ENCODE measurements around the gene KDELR1. TPM values are rescaled to one million over a fixed set of nuclear protein-coding genes. Genes with fewer than 3 reads are reported as not detected.

KDELR1 gene
- total and polyA plus RNA-seq, 9 of the 15 experiments (the other 6 are each of a cell fraction or from before 2014, with no cell fraction given) = 6.1 to 165 (median 58.5) TPM

DNA sequence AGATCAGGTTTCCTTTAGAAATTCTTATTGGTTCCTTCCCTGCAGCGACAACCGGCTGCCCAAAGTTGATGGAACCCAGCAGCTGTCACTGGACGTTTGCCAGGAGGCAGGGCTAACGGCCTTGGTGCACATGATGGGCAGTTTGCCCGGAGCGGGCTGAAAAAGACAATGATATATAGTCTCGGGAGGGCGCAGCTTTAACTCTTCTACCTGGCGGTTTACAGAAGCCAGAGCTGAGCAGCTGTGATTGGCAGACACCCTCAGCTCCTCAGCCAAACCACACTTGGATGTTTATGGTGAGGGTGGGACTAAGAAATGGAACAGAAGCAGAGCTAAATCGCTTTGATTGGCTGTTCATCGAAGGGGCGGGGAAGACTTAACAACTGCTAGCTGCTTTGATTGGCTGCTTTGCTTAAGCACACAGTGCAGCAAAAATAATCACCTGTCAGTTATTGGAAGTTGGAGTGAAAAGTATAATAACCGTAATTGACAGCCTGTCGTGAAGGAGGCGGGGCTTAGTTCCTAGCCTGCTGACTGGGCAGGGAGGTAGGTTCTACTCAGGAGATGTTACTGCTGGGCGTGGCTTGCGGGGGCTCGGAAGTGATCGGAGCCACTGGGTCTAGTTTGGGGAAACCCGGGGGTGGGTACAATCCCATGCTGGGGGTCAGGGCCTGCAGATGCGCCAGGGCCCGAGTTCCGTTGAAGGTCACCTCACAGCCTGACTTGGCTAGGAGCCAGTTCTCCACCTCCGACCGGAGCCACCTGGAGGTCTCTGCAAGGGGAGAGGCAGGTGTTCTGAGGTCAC is 58.5 kb downstream of the KDELR1 start (continued):
- TF ChIP-seq, protein P1, sequence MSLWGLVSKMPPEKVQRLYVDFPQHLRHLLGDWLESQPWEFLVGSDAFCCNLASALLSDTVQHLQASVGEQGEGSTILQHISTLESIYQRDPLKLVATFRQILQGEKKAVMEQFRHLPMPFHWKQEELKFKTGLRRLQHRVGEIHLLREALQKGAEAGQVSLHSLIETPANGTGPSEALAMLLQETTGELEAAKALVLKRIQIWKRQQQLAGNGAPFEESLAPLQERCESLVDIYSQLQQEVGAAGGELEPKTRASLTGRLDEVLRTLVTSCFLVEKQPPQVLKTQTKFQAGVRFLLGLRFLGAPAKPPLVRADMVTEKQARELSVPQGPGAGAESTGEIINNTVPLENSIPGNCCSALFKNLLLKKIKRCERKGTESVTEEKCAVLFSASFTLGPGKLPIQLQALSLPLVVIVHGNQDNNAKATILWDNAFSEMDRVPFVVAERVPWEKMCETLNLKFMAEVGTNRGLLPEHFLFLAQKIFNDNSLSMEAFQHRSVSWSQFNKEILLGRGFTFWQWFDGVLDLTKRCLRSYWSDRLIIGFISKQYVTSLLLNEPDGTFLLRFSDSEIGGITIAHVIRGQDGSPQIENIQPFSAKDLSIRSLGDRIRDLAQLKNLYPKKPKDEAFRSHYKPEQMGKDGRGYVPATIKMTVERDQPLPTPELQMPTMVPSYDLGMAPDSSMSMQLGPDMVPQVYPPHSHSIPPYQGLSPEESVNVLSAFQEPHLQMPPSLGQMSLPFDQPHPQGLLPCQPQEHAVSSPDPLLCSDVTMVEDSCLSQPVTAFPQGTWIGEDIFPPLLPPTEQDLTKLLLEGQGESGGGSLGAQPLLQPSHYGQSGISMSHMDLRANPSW (CRISPR knock-in tag; IDR thresholded peaks at IDR 0.05) = no peak
- TF ChIP-seq GTF2A2 (tag; IDR thresholded peaks at IDR 0.05) (no peak), MCM3 (IDR thresholded peaks at IDR 0.05) (no peak), MTA1 (IDR thresholded peaks at IDR 0.05; ENCODE audit: borderline replicate concordance) (peak; percentile 74), ZFP1 (CRISPR knock-in tag; IDR thresholded peaks at IDR 0.05) (no peak), ZNF311 (CRISPR knock-in tag; IDR thresholded peaks at IDR 0.05) (no peak), ZNF232 (CRISPR knock-in tag; IDR thresholded peaks at IDR 0.05) (no peak), BHLHE40 (IDR thresholded peaks at IDR 0.05; ENCODE audit: low read length) (peak; percentile 94), NR4A1 (CRISPR knock-in tag; IDR thresholded peaks at IDR 0.05) (no peak), NR4A1 (tag; IDR thresholded peaks at IDR 0.05) (no peak), PURB (CRISPR knock-in tag; IDR thresholded peaks at IDR 0.05; ENCODE audit: low read depth) (no peak)
- TF ChIP-seq, protein P2, sequence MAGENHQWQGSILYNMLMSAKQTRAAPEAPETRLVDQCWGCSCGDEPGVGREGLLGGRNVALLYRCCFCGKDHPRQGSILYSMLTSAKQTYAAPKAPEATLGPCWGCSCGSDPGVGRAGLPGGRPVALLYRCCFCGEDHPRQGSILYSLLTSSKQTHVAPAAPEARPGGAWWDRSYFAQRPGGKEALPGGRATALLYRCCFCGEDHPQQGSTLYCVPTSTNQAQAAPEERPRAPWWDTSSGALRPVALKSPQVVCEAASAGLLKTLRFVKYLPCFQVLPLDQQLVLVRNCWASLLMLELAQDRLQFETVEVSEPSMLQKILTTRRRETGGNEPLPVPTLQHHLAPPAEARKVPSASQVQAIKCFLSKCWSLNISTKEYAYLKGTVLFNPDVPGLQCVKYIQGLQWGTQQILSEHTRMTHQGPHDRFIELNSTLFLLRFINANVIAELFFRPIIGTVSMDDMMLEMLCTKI (IDR thresholded peaks at IDR 0.05; ENCODE audit: partially characterized antibody) = no peak
- TF ChIP-seq, protein P3, sequence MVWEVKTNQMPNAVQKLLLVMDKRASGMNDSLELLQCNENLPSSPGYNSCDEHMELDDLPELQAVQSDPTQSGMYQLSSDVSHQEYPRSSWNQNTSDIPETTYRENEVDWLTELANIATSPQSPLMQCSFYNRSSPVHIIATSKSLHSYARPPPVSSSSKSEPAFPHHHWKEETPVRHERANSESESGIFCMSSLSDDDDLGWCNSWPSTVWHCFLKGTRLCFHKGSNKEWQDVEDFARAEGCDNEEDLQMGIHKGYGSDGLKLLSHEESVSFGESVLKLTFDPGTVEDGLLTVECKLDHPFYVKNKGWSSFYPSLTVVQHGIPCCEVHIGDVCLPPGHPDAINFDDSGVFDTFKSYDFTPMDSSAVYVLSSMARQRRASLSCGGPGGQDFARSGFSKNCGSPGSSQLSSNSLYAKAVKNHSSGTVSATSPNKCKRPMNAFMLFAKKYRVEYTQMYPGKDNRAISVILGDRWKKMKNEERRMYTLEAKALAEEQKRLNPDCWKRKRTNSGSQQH (CRISPR knock-in tag; IDR thresholded peaks at IDR 0.05) = no peak
- TF ChIP-seq, protein P4, sequence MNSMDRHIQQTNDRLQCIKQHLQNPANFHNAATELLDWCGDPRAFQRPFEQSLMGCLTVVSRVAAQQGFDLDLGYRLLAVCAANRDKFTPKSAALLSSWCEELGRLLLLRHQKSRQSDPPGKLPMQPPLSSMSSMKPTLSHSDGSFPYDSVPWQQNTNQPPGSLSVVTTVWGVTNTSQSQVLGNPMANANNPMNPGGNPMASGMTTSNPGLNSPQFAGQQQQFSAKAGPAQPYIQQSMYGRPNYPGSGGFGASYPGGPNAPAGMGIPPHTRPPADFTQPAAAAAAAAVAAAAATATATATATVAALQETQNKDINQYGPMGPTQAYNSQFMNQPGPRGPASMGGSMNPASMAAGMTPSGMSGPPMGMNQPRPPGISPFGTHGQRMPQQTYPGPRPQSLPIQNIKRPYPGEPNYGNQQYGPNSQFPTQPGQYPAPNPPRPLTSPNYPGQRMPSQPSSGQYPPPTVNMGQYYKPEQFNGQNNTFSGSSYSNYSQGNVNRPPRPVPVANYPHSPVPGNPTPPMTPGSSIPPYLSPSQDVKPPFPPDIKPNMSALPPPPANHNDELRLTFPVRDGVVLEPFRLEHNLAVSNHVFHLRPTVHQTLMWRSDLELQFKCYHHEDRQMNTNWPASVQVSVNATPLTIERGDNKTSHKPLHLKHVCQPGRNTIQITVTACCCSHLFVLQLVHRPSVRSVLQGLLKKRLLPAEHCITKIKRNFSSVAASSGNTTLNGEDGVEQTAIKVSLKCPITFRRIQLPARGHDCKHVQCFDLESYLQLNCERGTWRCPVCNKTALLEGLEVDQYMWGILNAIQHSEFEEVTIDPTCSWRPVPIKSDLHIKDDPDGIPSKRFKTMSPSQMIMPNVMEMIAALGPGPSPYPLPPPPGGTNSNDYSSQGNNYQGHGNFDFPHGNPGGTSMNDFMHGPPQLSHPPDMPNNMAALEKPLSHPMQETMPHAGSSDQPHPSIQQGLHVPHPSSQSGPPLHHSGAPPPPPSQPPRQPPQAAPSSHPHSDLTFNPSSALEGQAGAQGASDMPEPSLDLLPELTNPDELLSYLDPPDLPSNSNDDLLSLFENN (IDR thresholded peaks at IDR 0.05; ENCODE audit: low read depth in 2 of 2, low read length in 2 of 2) = no peak
- TF ChIP-seq, protein P5, sequence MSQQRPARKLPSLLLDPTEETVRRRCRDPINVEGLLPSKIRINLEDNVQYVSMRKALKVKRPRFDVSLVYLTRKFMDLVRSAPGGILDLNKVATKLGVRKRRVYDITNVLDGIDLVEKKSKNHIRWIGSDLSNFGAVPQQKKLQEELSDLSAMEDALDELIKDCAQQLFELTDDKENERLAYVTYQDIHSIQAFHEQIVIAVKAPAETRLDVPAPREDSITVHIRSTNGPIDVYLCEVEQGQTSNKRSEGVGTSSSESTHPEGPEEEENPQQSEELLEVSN (IDR thresholded peaks at IDR 0.05; ENCODE audit: borderline replicate concordance in 1 of 2, extremely low read depth in 1 of 2, insufficient read depth in 1 of 2, insufficient read length in 1 of 2, low read depth in 1 of 2, low read length in 1 of 2, poor library complexity in 1 of 2, severe bottlenecking in 1 of 2) = peak in 1 of 2 experiments; percentile 19

Data from K562 (cell line).